Peyer's patch (tissue), 4 donors: ENCODE measurements around the gene SMYD3.

ENCODE experiments used
- CTCF ChIP-seq, 6 experiments: fragments of 450-650 bp in 4 of 6; fragments of 200-600 bp in 2 of 6; sonication (generic) in 1 of 6; IDR thresholded peaks; one replicate each; pipeline ENCODE4 v1.5.1; 2017 to 2019; ENCODE audit warnings: antibody characterized with exemption in 6 of 6, mild to moderate bottlenecking in 3 of 6, moderate library complexity in 1 of 6
- POLR2A ChIP-seq, 2 donors: fragments of 450-650 bp; IDR thresholded peaks; one replicate each; pipeline ENCODE4 v1.5.1; 2017; ENCODE audit warnings: antibody characterized with exemption in 2 of 2, mild to moderate bottlenecking in 2 of 2, moderate library complexity in 2 of 2

- no peak for TF ChIP-seq CTCF (IDR thresholded peaks at IDR 0.05)
- TF ChIP-seq POLR2A (IDR thresholded peaks at IDR 0.05) = no peak
Observed at GRCh38 chr1:246203180-246203579, 303.9 kb downstream of the SMYD3 start.
